IMR-90 (cell line): ENCODE measurements around the gene HPRT1.

Source experiments
- CEBPB ChIP-seq: IDR thresholded peaks from 2 replicates; pipeline ENCODE4 v1.6.1; 2012; ENCODE audit warnings: low read depth, low read length, improper control_type of control experiment
- CHD1 ChIP-seq: IDR thresholded peaks from 2 replicates; pipeline ENCODE4 v1.6.1; 2012; ENCODE audit warnings: low read depth, low read length, improper control_type of control experiment
- ELK1 ChIP-seq: fragments of 150-350 bp; IDR thresholded peaks from 2 replicates; pipeline ENCODE4 v1.6.1; 2016; ENCODE audit warnings: low read depth, mild to moderate bottlenecking, low read length, moderate library complexity, borderline replicate concordance
- FOS ChIP-seq: fragments of 150-350 bp; IDR thresholded peaks from 2 replicates; pipeline ENCODE4 v1.6.1; 2016; ENCODE audit warnings: low read depth, low read length
- MAFK ChIP-seq: IDR thresholded peaks from 2 replicates; pipeline ENCODE4 v1.6.1; 2012; ENCODE audit warnings: low read depth, low read length, improper control_type of control experiment
- MAZ ChIP-seq: IDR thresholded peaks from 2 replicates; pipeline ENCODE4 v1.6.1; 2012; ENCODE audit warnings: low read depth, mild to moderate bottlenecking, low read length, improper control_type of control experiment, moderate library complexity, borderline replicate concordance
- MXI1 ChIP-seq: IDR thresholded peaks from 2 replicates; pipeline ENCODE4 v1.6.1; 2012; ENCODE audit warnings: low read depth, mild to moderate bottlenecking, low read length, moderate library complexity, borderline replicate concordance
- POLR2A ChIP-seq: IDR thresholded peaks from 2 replicates; pipeline ENCODE4 v1.6.1; 2012; ENCODE audit warnings: mild to moderate bottlenecking, low read depth, low read length
- RAD21 ChIP-seq: IDR thresholded peaks from 2 replicates; pipeline ENCODE4 v1.6.1; 2012; ENCODE audit warnings: low read length, improper control_type of control experiment
- RFX5 ChIP-seq: IDR thresholded peaks from 2 replicates; pipeline ENCODE4 v1.8.0; 2012; ENCODE audit warnings: low read depth, mild to moderate bottlenecking, low read length, moderate library complexity
- TF ChIP-seq, protein P1 (sequence below): conservative IDR thresholded peaks from 2 replicates; pipeline ENCODE4 v1.5.1; 2012; ENCODE audit warnings: mild to moderate bottlenecking, low read depth, low read length, improper control_type of control experiment
- TF ChIP-seq, protein P2 (sequence below): fragments of 150-350 bp; IDR thresholded peaks from 2 replicates; pipeline ENCODE4 v1.6.1; 2017; ENCODE audit warnings: mild to moderate bottlenecking, antibody characterized with exemption, low read length, low read depth

- TF ChIP-seq, protein P1, sequence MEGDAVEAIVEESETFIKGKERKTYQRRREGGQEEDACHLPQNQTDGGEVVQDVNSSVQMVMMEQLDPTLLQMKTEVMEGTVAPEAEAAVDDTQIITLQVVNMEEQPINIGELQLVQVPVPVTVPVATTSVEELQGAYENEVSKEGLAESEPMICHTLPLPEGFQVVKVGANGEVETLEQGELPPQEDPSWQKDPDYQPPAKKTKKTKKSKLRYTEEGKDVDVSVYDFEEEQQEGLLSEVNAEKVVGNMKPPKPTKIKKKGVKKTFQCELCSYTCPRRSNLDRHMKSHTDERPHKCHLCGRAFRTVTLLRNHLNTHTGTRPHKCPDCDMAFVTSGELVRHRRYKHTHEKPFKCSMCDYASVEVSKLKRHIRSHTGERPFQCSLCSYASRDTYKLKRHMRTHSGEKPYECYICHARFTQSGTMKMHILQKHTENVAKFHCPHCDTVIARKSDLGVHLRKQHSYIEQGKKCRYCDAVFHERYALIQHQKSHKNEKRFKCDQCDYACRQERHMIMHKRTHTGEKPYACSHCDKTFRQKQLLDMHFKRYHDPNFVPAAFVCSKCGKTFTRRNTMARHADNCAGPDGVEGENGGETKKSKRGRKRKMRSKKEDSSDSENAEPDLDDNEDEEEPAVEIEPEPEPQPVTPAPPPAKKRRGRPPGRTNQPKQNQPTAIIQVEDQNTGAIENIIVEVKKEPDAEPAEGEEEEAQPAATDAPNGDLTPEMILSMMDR: no peak
- no peak for TF ChIP-seq MXI1
- no peak for TF ChIP-seq CHD1
- no peak for TF ChIP-seq POLR2A
- TF ChIP-seq CEBPB: no peak
- TF ChIP-seq RAD21: no peak
- no peak for TF ChIP-seq MAZ
- TF ChIP-seq, protein P2, sequence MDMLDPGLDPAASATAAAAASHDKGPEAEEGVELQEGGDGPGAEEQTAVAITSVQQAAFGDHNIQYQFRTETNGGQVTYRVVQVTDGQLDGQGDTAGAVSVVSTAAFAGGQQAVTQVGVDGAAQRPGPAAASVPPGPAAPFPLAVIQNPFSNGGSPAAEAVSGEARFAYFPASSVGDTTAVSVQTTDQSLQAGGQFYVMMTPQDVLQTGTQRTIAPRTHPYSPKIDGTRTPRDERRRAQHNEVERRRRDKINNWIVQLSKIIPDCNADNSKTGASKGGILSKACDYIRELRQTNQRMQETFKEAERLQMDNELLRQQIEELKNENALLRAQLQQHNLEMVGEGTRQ: no peak
- no peak for TF ChIP-seq FOS
- TF ChIP-seq ELK1: no peak
- TF ChIP-seq MAFK: no peak
- no peak for TF ChIP-seq RFX5
Observed at GRCh38 chrX:134454506-134454905, 5.5 kb upstream of the HPRT1 start.
